Embryonic facial prominence (tissue), 1 donor: Measurements from ENCODE around the gene SPPL2B.

ENCODE experiments used
- DNase-seq: peaks from one replicate; pipeline ENCODE4 v3.0.0-alpha.2; 2016; ENCODE audit errors: extremely low spot score

Gene SPPL2B

GRCh38 chr19:2321565-2322283, 6.8 kb upstream of the SPPL2B start:
- no peak for DNase-seq

GRCh38 chr19:2323707-2324106, 4.8 kb upstream of the SPPL2B start:
- no peak for DNase-seq

GRCh38 chr19:2324220-2324948, 4.1 kb upstream of the SPPL2B start:
- DNase-seq, result no peak

- DNase-seq, result no peak
Measured at GRCh38 chr19:2325281-2326046, 3.0 kb upstream of the SPPL2B start.

DNA sequence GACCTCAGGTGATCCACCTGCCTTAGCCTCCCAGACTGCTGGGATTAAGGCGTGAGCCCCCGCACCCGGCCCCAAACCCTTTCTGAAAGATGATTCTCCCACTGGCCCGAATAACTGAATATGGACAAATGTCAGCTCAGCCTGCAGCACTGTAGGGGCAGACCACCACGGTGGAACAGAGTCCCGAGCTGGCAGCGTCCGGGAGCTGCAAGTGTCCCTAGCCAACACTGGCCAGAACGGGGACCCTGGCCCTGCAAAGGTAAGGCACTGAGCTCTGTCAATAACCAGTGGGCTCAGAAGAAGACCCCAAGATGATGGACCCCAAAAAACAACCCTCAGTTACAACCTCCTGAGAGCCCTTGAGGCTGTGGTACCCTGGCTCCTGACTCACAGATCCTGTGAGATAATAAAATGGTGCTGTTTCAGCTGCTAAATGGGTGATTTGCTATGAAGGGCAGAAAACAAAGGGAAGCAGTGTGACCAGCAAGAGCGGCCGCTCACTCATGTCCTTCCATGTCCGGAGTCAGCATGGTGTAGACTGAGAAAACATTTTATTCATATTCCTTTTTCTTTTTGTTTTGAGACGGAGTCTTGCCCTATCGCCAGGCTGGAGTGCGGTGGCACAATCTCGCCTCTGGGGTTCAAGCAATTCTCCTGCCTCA, 1.7 kb upstream of the SPPL2B start:
- DNase-seq, result no peak

GRCh38 chr19:2327773-2328400, 597 bp upstream of the SPPL2B start:
- DNase-seq, result peak; percentile 30

DNA sequence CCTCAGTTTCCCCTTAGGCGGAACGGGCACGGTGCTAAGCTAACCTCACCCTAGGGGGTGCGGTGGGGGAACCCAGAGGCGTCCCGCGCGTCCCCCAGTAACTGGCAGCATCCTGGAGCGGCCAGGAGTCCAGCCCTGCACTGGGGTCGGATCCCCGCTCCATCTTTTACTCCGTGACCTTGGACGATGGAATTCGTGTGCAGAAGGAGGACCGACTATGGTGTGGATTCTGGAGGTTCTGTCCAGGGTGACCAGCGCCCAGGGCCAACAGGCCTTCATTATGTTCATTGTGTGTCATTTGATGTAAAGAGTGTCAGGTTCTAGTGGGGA, 630 bp downstream of the SPPL2B start:
- no peak for DNase-seq

- no peak for DNase-seq
Measured at GRCh38 chr19:2329501-2329916, 1.0 kb downstream of the SPPL2B start.

DNA sequence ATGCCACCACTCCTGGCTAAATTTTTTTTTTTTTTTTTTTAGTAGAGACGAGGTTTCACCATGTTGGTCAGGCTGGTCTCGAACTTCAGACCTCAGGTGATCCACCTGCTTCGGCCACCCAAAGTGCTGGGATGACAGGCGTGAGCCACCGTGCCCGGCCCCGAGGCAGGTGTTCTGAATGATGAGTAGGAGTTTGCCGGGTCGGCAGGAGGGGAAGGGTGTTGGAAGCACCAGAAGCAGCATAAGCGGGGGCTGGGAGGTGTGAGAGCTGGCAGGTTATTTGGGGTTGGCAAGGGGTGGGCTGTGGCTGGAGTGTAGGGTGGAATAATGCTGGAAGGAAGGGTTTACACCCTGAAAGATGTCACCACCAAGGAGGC, 1.8 kb downstream of the SPPL2B start:
- no peak for DNase-seq

GRCh38 chr19:2330632-2331284, 2.3 kb downstream of the SPPL2B start:
- no peak for DNase-seq

DNA sequence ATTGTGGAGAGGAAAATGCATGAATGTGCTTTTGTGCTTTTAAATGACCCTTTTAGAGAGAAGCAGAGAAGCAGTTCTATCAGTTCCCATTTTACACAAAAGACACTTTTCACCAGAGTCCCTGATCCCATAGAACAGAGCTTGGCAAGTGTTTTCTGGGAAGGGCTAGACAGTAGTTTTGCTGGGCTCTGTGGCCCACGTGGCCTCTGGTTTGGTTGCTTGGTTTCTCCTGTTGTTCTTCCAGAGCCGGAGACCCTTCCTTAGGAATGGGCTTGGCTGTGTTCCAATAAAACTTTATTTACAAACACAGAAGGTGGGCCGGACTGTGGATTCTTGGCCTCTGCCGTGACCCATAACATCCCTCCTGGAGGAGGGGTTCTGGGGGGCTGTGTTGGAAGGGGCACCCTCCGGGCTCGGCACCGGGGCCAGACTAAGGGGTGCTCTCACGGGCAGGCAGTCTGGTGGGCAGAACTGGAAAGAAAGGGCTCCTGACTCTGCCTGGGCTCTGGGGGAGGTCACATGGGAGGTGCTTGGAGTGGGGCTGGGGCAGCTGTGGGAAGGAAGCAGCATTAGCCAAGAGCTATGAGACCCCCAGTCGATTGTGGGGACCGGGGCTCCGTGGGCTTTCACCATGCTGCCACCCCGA, 3.2 kb downstream of the SPPL2B start:
- no peak for DNase-seq

GRCh38 chr19:2332341-2333026, 4.0 kb downstream of the SPPL2B start:
- DNase-seq, result no peak

- no peak for DNase-seq
Measured at GRCh38 chr19:2333027-2333806, 4.7 kb downstream of the SPPL2B start.

DNA sequence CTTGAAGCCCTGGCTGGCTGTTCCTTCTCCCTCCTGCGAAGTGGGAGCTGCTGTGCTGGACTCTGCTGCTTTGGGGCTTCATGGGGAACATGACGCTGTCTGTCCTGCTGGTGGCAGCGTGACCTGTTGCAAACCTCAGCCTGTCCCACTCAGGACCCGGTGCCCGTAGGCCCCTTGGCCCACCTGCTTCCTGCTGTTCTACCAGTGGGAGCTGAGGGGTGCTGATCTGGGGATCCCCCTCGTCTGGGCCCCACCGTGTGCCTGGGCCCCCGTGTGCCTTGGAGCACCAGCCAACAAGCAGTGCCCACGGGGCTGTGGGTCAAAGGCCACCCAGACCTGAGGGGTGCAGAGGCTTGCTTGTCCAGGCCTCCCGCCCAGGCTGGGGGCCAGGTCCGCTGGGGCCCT, 5.3 kb downstream of the SPPL2B start:
- no peak for DNase-seq

DNA sequence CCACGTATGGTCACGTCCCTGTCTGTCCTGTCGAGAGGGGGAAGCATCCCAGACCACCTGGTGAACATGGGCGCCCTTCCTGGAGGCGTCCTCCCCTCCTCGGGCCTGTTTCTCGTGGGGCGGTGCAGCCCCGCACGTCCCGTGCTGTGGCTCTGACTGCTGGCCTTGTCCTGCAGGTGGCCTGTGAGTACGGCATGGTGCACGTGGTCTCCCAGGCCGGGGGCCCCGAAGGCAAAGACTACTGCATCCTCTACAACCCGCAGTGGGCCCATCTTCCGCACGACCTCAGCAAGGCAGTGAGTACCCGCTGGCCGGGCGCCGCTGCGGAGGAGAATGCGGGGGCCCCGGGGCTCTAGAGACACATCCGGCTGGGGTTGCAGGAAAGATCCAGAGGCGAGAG, 5.9 kb downstream of the SPPL2B start:
- DNase-seq, result no peak

DNA sequence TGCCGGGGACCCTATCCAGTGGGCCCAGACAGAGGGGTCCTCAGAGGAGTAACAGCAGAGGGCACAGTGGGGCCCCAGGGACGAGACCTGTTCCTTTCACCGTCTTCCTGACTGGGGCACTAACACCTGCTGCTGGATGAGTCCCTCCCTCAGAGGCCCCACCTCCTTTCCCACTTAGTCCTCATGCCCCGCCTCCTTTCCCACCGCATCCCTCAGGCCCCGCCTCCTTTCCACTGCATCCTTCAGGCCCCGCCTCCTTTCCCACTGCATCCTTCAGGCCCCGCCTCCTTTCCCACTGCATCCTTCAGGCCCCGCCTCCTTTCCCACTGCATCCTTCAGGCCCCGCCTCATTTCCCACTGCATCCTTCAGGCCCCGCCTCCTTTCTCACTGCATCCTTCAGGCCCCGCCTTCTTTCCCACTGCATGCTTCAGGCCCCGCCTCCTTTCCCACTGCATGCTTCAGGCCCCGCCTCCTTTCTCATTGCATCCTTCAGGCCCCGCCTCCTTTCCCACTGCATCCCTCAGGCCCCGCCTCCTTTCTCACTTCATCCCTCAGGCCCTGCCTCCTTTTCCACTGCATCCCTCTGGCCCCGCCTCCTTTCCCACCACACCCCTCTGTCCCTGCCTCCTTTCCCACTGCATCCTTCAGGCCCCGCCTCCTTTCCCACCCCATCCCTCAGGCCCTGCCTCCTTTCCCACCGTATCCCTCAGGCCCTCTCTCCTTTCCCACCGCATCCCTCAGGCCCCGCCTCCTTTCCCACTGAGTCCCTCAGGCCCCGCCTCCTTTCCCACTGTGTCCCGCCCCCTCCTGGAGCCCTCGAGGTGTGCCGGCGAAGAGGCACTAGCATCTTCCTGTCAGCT, 6.7 kb downstream of the SPPL2B start:
- no peak for DNase-seq

DNA sequence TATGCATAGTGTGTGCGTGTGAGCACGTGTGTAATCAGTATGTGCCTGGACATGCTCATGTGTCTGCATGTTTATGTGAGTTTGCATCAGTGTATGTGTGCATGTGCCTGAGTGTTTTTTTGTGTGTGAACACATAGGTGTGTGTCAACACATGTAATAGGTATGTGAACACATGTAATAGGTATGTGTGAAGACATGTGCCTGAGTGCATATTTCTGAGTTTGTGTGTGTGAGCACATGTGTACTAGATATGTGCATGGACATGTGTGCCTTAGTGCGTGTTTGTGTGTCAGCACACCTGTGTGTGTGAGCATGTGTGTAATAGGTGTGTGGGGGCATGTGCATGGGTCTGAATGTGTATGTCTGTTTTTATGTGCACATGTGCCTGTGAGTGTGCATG, 7.4 kb downstream of the SPPL2B start:
- DNase-seq, result no peak

DNA sequence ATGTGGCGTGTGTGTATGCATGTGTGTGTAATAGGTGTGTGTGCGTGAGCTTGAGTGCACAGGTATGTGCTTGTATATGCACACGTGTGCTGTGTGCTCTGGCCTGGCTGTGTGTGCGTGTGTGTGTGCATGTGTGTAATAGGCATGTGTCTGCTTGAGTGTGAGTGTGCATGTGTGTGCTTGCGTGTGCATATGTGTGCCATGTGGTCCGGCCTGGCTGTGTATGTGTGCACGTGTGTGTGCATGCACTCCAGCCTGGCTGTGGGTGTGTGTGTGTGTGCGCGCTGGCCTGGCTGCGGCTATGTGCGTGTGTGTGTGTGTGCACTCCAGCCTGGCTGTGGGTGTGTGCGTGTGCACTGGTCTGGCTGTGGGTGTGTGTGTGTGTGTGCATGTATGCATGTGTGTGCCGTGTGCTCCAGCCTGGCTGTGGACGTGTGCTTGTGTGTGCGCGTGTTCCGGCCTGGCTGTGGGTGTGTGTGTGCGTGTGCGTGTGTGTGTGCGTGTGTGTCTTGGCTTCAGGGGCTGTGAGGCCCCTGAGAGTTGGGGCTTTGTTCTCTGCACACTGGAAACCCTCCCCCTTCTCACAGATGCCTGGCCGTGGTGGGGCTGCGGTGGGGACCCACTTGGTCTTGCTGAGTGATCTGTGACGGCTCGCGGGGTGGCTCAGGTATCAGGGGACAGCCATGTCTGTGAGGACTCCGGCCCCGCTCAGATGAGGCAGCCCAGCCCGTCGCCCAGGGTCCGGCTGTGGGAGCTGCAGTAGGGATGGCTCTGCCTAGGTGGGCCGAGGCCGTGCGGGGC, 8.2 kb downstream of the SPPL2B start:
- no peak for DNase-seq
